HG02571 (cell line): Measurements from ENCODE around the gene P2RX4.
"Not testable (repeated sequence)": the region's sequence is repeated elsewhere in the genome, so short reads cannot be mapped to it uniquely, and the experiment has no call there.

Experiments
- ATAC-seq: cut with Tn5 transposase; IDR thresholded peaks from one replicate; pipeline ENCODE4 v1.9.1; 2021; ENCODE audit warnings: mild to moderate bottlenecking, moderate library complexity; ENCODE audit not compliant: unreplicated experiment

P2RX4 gene

GRCh38 chr12:121239351-121240061 lies 29.6 kb downstream of the P2RX4 start:
- no peak for ATAC-seq

GRCh38 chr12:121240062-121240420 lies 30.1 kb downstream of the P2RX4 start:
- ATAC-seq: no peak

- ATAC-seq: no peak
These were observed 30.7 kb downstream of the P2RX4 start for GRCh38 chr12:121240484-121241101.

- no peak for ATAC-seq
These were observed 31.4 kb downstream of the P2RX4 start for GRCh38 chr12:121241156-121241970.

- no peak for ATAC-seq
These were observed 35.1 kb downstream of the P2RX4 start for GRCh38 chr12:121245031-121245430.

GRCh38 chr12:121245951-121246350 lies 36.0 kb downstream of the P2RX4 start:
- ATAC-seq: no peak

GRCh38 chr12:121246893-121247557 lies 37.1 kb downstream of the P2RX4 start:
- no peak for ATAC-seq

GRCh38 chr12:121248622-121249021 lies 38.7 kb downstream of the P2RX4 start:
- peak; percentile 90 for ATAC-seq

GRCh38 chr12:121250359-121250758 lies 40.4 kb downstream of the P2RX4 start:
- no peak for ATAC-seq

GRCh38 chr12:121251838-121252237 lies 41.9 kb downstream of the P2RX4 start:
- no peak for ATAC-seq

GRCh38 chr12:121252712-121253345 lies 42.9 kb downstream of the P2RX4 start:
- ATAC-seq: no peak

GRCh38 chr12:121253638-121254335 lies 43.9 kb downstream of the P2RX4 start:
- no peak for ATAC-seq

GRCh38 chr12:121255433-121255832 lies 45.5 kb downstream of the P2RX4 start:
- ATAC-seq: no peak

- ATAC-seq: not testable (repeated sequence)
These were observed 47.9 kb downstream of the P2RX4 start for GRCh38 chr12:121257704-121258449.

- no peak for ATAC-seq
These were observed 49.1 kb downstream of the P2RX4 start for GRCh38 chr12:121259074-121259473.

GRCh38 chr12:121260091-121260490 lies 50.2 kb downstream of the P2RX4 start:
- no peak for ATAC-seq

- ATAC-seq: no peak
These were observed 51.5 kb downstream of the P2RX4 start for GRCh38 chr12:121261398-121261797.

- ATAC-seq: no peak
These were observed 53.4 kb downstream of the P2RX4 start for GRCh38 chr12:121263206-121263935.

- no peak for ATAC-seq
These were observed 54.2 kb downstream of the P2RX4 start for GRCh38 chr12:121264135-121264534.
